ENCODE measurements around the gene CD247.

DNA sequence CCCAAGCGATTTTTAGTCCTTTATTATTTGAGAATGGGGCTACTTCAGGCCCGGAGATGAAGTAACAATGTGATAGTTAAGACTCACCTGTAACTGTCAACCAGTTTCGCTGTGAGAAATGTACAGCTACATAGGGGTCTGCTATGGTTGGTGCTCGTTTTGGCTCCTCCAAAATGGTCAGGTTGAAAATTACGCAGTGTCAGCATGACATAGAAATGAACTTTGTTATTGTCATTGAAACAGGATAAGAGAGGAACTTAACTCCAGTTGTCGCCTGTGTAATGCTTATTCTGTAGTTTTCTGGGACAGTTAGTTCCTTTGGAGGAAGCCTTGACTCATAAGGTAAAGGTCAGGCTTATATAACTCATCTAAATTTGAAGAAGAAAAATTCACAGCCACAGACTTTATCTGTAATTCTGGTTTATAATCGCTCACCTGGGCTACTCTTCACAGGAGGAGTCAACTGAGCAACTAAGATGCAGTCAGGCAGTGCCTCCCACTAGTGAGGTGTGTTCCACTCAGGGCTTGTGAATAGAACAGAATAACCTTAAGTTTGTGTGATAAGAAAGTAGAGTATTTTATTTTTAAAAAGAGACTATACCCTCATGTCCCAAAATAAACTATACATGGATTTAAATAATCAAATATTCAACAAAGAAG is 130.9 kb downstream of the CD247 start:
- no peak for TF ChIP-seq EZH2 (IDR thresholded peaks at IDR 0.05; ENCODE audit: insufficient read depth, poor library complexity, severe bottlenecking)
- TF ChIP-seq EZH2phosphoT487 (IDR thresholded peaks at IDR 0.05; ENCODE audit: insufficient read depth, low read depth): no peak

All from GM23248 (cell line).